ENCODE data around the gene PTPRZ1. TPM values are rescaled to one million over a fixed set of nuclear protein-coding genes. Genes with fewer than 3 reads are reported as not detected.

Gene PTPRZ1
- total and polyA plus RNA-seq, 8 donors: 0.60 to 2.5 (median 0.98) TPM

DNA sequence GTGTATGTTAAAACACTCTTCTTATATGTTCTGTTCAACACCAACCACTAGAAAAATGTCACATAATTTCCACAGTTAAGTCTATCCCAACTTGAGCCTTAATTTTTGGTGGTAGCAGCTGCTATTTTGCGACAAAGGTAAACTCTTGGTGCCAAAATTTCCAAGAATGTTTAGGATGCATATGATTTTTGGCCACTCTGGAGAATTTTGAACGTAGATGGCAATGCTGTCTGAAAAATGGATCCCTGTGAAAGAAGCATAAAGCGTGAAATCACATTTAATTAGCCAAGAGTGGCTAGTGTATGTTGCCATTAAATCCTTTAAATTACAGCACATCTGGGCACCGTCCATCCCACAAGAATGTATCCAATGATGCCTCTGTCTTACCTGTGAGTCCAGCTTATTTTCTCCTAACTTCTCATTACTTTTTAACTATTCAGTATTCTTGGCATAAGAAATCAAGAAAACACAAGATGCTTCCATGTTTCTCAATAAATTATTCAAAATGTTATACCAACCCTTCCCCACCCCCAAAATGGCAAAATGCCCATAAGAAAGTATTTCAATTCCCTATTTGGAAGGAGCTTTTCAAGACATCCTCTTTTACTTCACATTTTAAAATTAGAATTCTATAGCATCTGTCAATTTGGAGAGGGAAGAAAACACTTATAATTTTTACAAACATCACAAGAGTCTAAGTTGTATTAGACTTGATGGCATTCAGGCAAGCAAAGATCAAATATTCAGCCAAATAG lies 12.4 kb downstream of the PTPRZ1 start:
- DNase-seq (no peak), ATAC-seq (no peak), FAIRE-seq (no peak)
- Histone ChIP-seq H3K4me3 (no peak overlapping the region), H3K36me3 (no peaks in the 10 kb centered on the region), H3K4me1 (no peaks in the 10 kb centered on the region), H3K27me3 (no peaks in the 10 kb centered on the region), H3K9me3 (no peaks in the 10 kb centered on the region), H3K27ac (no peak overlapping the region)
- intact Hi-C loops (cut with DNase I): no loop called here
- WGBS, 2 donors: 63 to 81% methylated on average over 4 of the region's 4 CpGs
- TF ChIP-seq, protein P1, sequence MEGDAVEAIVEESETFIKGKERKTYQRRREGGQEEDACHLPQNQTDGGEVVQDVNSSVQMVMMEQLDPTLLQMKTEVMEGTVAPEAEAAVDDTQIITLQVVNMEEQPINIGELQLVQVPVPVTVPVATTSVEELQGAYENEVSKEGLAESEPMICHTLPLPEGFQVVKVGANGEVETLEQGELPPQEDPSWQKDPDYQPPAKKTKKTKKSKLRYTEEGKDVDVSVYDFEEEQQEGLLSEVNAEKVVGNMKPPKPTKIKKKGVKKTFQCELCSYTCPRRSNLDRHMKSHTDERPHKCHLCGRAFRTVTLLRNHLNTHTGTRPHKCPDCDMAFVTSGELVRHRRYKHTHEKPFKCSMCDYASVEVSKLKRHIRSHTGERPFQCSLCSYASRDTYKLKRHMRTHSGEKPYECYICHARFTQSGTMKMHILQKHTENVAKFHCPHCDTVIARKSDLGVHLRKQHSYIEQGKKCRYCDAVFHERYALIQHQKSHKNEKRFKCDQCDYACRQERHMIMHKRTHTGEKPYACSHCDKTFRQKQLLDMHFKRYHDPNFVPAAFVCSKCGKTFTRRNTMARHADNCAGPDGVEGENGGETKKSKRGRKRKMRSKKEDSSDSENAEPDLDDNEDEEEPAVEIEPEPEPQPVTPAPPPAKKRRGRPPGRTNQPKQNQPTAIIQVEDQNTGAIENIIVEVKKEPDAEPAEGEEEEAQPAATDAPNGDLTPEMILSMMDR (IDR thresholded peaks at IDR 0.05): no peak

DNA sequence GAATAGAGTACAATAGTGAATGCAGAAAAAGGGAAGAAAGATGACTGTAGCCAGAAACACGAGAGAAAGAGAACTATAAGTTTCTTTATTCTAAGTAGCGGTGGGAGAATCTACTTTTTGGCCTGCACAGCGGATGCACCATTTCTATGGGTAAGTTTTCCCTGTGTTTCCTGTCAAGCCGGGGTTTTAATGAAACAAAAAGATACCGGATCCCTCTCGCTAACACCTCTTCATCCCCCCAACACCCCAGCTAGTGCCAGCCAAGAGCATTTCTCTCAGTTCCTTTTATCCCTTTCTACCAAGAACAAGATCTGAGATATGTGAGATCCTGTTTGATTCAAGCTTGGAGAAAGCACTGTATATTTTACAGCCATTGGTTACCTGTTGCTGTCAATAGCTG lies 14.7 kb downstream of the PTPRZ1 start:
- 94% methylated on average over 6 of the region's 6 CpGs for whole genome bisulfite sequencing, 2 donors
- intact Hi-C loops (cut with DNase I): no loop called here
- ATAC-seq (no peak), FAIRE-seq (no peak), DNase-seq (no peak)
- TF ChIP-seq, protein P1 (IDR thresholded peaks at IDR 0.05): no peak
- H3K4me1 ChIP-seq: no peaks in the 10 kb centered on the region
- H3K9me3 ChIP-seq: no peaks in the 10 kb centered on the region
- H3K36me3 ChIP-seq: no peaks in the 10 kb centered on the region
- no peak overlapping the region for H3K4me3 ChIP-seq
- H3K27me3 ChIP-seq: no peaks in the 10 kb centered on the region
- no peak overlapping the region for H3K27ac ChIP-seq

DNA sequence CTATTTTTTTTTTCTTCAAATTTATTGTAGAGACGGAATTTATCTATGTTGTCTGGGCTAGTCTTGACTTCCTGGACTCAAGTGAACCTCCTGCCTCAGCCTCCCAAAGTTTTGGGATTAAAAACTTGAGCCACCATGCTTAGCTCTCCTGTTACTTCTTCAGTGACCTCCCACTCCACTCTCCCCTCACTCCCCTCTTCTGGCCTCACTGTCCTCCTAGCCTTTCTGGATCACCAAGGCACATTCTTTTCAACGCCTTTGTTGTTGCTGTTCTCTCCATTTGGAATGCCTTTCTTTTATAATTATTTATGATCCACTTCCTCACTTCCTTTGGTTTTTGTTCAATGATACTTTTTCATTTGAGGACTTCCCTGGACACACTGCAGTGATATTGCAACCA lies 17.9 kb downstream of the PTPRZ1 start:
- Histone ChIP-seq H3K9me3 (no peaks in the 10 kb centered on the region), H3K27me3 (no peaks in the 10 kb centered on the region), H3K27ac (no peak overlapping the region), H3K4me1 (no peaks in the 10 kb centered on the region), H3K4me3 (no peak overlapping the region), H3K36me3 (no peaks in the 10 kb centered on the region)
- TF ChIP-seq, protein P1 (IDR thresholded peaks at IDR 0.05): no peak
- 78 to 88% methylated on average over 2 of the region's 2 CpGs for WGBS, 2 donors
- intact Hi-C loops (cut with DNase I): no loop called here
- DNase-seq (no peak), FAIRE-seq (no peak), ATAC-seq (no peak)

DNA sequence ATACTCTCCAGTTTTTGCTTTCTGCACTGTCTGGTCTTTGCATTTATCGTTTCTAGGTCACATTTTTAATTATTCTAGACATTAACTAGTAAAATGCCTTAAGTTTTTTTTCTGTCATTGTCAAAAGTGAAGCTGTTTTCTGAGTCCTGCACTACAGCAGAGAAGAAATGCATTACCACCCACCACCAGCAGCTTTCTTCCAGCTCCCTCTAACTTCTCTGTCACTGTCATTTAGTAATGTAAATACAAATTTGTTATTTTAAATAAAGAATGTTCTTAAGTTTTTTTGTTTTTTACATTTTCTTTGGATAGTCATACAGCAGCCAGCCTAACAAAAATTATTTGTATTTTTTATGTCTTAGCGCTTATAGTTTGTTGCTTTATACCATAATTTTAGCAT lies 18.8 kb downstream of the PTPRZ1 start:
- intact Hi-C loops (cut with DNase I): no loop called here
- Histone ChIP-seq H3K9me3 (no peaks in the 10 kb centered on the region), H3K27me3 (no peaks in the 10 kb centered on the region), H3K36me3 (no peaks in the 10 kb centered on the region), H3K27ac (no peak overlapping the region), H3K4me3 (no peak overlapping the region), H3K4me1 (no peaks in the 10 kb centered on the region)
- FAIRE-seq: no peak
- TF ChIP-seq, protein P1 (IDR thresholded peaks at IDR 0.05): no peak
- DNase-seq: no peak
- ATAC-seq: no peak
- 59 to 60% methylated on average over 2 of the region's 2 CpGs for WGBS, 2 donors

DNA sequence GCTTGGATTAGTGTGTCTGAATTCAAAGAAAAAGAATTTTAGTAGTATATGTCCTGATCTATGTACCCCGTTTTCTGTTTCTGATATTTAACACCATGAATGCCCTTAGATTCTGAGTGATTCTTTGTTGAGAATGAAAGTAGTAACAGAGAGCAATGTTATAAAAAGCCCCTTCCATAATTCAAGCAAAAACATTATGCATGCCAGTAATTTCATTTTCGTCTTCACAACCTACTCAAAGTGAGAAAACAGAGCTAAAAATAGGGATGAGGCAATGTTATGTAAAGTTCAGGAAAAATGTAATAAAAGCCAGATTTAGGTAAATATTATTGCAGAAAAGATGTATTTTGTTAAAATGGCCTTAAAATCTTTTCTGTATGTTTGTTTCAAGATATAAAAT lies 28.1 kb downstream of the PTPRZ1 start:
- no peak overlapping the region for H3K4me3 ChIP-seq
- ATAC-seq (no peak), DNase-seq (no peak), FAIRE-seq (no peak)
- intact Hi-C loops (cut with DNase I): no loop called here
- H3K27me3 ChIP-seq: no peaks in the 10 kb centered on the region
- H3K36me3 ChIP-seq: no peaks in the 10 kb centered on the region
- WGBS, 2 donors: 38 to 59% methylated on average over 2 of the region's 2 CpGs
- H3K27ac ChIP-seq: no peak overlapping the region
- H3K9me3 ChIP-seq: no peaks in the 10 kb centered on the region
- H3K4me1 ChIP-seq: no peaks in the 10 kb centered on the region
- TF ChIP-seq, protein P1 (IDR thresholded peaks at IDR 0.05): no peak

Data from pancreas (tissue), 10 donors.